Measurements from ENCODE around the gene SLC1A2. TPM values are rescaled to one million over a fixed set of nuclear protein-coding genes. Genes with fewer than 3 reads are reported as not detected.

The SLC1A2 gene
- 2.8 and 5.7 TPM in 2 replicates for total RNA-seq (2012; rRNA removed)

DNA sequence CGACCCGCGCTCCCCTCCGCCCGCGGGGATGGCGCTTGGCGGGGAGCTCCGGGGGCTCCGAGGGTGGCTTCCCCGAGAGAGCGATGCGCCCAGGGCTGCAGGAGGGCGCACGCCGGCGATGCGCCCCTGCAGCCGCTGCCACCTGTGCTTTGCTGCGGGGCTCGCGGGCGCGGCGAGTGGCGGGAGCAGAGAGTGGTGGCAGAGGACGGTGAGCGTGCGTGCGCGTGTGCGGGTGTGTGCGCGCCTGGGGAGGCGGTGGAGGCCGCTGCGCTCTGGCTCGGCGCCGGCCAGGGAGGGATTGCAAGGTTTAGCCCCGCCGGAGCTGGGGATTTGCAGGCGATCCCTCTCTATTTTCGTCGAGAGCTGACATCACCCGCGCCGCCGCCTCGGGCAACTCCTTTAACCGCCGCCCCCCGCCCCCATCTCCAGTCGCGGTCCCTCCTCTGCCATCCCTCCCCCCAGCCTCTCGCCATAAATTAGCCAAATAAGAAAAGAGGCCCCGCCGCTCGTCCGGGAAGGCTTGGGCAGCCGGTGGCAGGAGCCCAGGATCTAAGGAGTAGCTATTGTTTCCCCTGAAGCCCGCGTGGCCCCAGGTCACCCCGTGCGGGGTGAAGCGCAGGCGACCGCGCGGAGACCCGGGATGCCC is at the start of gene SLC1A2:
SLC1A2 (minus strand) TSS at position 375 of the 646 bp plus-strand sequence. CDS start 592 bp downstream, outside the sequence.
- H3K4me3 ChIP-seq (ENCODE audit: low read length): peak within 1 kb of the TSS; percentile 68
- H3K4me2 ChIP-seq (ENCODE audit: low read length): peak within 1 kb of the TSS; percentile 86
- H3K36me3 ChIP-seq (ENCODE audit: insufficient read depth, low read length): no peaks in the 10 kb centered on the region
- no peak within 1 kb of the TSS for H3K9ac ChIP-seq (ENCODE audit: low read depth, low read length)
- H3K27me3 ChIP-seq (ENCODE audit: control insufficient read depth, insufficient read depth, low read length): peaks cover 97% of the 10 kb centered on the region
- no peaks in the 10 kb centered on the region for H3K9me3 ChIP-seq (replicated peaks; ENCODE audit: low read length)
- H3K4me1 ChIP-seq (ENCODE audit: control insufficient read depth, insufficient read depth, low read length): peaks cover 20% of the 10 kb centered on the region

DNA sequence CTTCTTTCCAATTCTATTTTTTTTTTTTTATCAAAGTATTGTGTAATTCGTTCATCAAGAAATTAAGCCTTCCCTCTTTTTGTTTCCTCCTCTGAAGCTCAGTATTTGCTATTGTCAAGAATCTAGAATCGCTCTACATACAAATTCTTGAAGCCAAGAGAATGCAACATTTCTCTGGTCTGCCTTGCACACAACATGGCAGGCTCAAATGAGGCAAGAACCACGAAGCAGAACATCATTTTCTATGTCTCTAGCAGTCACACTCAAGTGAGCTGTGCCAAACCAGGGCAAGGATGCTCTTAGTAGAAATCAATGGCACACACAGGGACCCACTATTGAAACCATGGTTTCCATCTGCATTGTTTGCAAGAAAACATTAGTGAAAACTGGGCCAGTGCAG is 46.7 kb upstream of the SLC1A2 start:
- Histone ChIP-seq H3K4me3 (ENCODE audit: low read length) (no peak overlapping the region), H3K9me3 (replicated peaks; ENCODE audit: low read length) (no peaks in the 10 kb centered on the region), H3K36me3 (ENCODE audit: insufficient read depth, low read length) (no peaks in the 10 kb centered on the region), H3K4me2 (ENCODE audit: low read length) (no peak overlapping the region), H3K4me1 (ENCODE audit: control insufficient read depth, insufficient read depth, low read length) (peaks cover 23% of the 10 kb centered on the region), H3K9ac (ENCODE audit: low read depth, low read length) (no peak overlapping the region), H3K27me3 (ENCODE audit: control insufficient read depth, insufficient read depth, low read length) (peaks cover 3% of the 10 kb centered on the region)

- peaks cover 3% of the 10 kb centered on the region for H3K27me3 ChIP-seq (ENCODE audit: control insufficient read depth, insufficient read depth, low read length)
- H3K9me3 ChIP-seq (replicated peaks; ENCODE audit: low read length): no peaks in the 10 kb centered on the region
- peaks cover 23% of the 10 kb centered on the region for H3K4me1 ChIP-seq (ENCODE audit: control insufficient read depth, insufficient read depth, low read length)
- H3K36me3 ChIP-seq (ENCODE audit: insufficient read depth, low read length): no peaks in the 10 kb centered on the region
- no peak overlapping the region for H3K4me3 ChIP-seq (ENCODE audit: low read length)
- no peak overlapping the region for H3K4me2 ChIP-seq (ENCODE audit: low read length)
- no peak overlapping the region for H3K9ac ChIP-seq (ENCODE audit: low read depth, low read length)
Observed at GRCh38 chr11:35464308-35464707, 45.0 kb upstream of the SLC1A2 start.

DNA sequence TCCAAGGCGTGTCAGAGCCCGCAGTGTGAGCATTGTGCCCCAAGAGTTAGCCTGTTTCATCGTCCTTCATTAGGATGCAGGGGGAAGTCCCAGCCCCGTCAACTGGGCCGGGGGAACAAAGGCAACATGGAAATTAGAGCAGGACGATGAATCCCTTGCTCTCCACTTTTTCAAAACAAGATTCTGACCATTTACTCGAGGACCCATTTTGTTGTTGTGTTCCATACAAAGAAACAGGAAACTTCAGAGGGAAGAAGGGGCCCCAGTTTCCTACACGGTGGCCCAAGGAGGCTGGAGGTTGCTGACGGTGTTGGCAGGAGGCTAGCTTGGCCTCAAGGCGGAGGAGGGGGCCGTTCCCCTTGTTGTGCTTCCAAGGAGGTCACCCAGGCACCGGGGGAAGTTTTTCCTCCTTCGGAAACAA is 44.0 kb upstream of the SLC1A2 start:
- Histone ChIP-seq H3K9ac (ENCODE audit: low read depth, low read length) (no peak overlapping the region), H3K4me1 (ENCODE audit: control insufficient read depth, insufficient read depth, low read length) (peaks cover 23% of the 10 kb centered on the region), H3K9me3 (replicated peaks; ENCODE audit: low read length) (no peaks in the 10 kb centered on the region), H3K4me2 (ENCODE audit: low read length) (no peak overlapping the region), H3K36me3 (ENCODE audit: insufficient read depth, low read length) (no peaks in the 10 kb centered on the region), H3K4me3 (ENCODE audit: low read length) (no peak overlapping the region), H3K27me3 (ENCODE audit: control insufficient read depth, insufficient read depth, low read length) (peaks cover 9% of the 10 kb centered on the region)

GRCh38 chr11:35461917-35462538 is 42.7 kb upstream of the SLC1A2 start:
- Histone ChIP-seq H3K4me1 (ENCODE audit: control insufficient read depth, insufficient read depth, low read length) (peaks cover 18% of the 10 kb centered on the region), H3K9ac (ENCODE audit: low read depth, low read length) (no peak overlapping the region), H3K36me3 (ENCODE audit: insufficient read depth, low read length) (no peaks in the 10 kb centered on the region), H3K4me3 (ENCODE audit: low read length) (no peak overlapping the region), H3K4me2 (ENCODE audit: low read length) (no peak overlapping the region), H3K9me3 (replicated peaks; ENCODE audit: low read length) (no peaks in the 10 kb centered on the region), H3K27me3 (ENCODE audit: control insufficient read depth, insufficient read depth, low read length) (peaks cover 22% of the 10 kb centered on the region)

- Histone ChIP-seq H3K4me1 (ENCODE audit: control insufficient read depth, insufficient read depth, low read length) (peaks cover under 1% of the 10 kb centered on the region), H3K9ac (ENCODE audit: low read depth, low read length) (no peak overlapping the region), H3K4me2 (ENCODE audit: low read length) (no peak overlapping the region), H3K36me3 (ENCODE audit: insufficient read depth, low read length) (no peaks in the 10 kb centered on the region), H3K27me3 (ENCODE audit: control insufficient read depth, insufficient read depth, low read length) (peaks cover 34% of the 10 kb centered on the region), H3K9me3 (replicated peaks; ENCODE audit: low read length) (no peaks in the 10 kb centered on the region), H3K4me3 (ENCODE audit: low read length) (no peak overlapping the region)
Observed at GRCh38 chr11:35459489-35459888, 40.1 kb upstream of the SLC1A2 start.

DNA sequence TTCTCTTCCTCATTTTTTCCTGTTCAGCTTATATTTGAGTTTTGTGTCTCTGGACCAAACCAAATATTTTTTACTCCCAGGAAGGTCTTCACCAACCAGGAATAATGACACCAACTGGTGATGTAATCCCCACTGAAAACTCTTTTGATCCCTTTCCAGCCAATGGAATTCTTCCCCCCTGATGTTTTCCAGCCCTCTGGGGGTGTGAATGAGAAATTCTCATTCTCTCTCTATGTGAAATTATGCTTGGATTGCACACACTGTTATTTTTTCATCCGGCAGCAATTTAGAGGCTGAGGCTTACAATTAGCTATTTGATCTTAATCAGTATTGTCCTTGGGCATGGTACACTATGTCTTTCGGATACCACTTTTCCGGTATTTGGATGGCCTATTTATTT is 39.5 kb upstream of the SLC1A2 start:
- no peaks in the 10 kb centered on the region for H3K36me3 ChIP-seq (ENCODE audit: insufficient read depth, low read length)
- no peak overlapping the region for H3K4me2 ChIP-seq (ENCODE audit: low read length)
- no peak overlapping the region for H3K9ac ChIP-seq (ENCODE audit: low read depth, low read length)
- no peaks in the 10 kb centered on the region for H3K9me3 ChIP-seq (replicated peaks; ENCODE audit: low read length)
- H3K27me3 ChIP-seq (ENCODE audit: control insufficient read depth, insufficient read depth, low read length): peaks cover 38% of the 10 kb centered on the region
- no peaks in the 10 kb centered on the region for H3K4me1 ChIP-seq (ENCODE audit: control insufficient read depth, insufficient read depth, low read length)
- no peak overlapping the region for H3K4me3 ChIP-seq (ENCODE audit: low read length)

- Histone ChIP-seq H3K4me3 (ENCODE audit: low read length) (no peak overlapping the region), H3K27me3 (ENCODE audit: control insufficient read depth, insufficient read depth, low read length) (peaks cover 41% of the 10 kb centered on the region), H3K9me3 (replicated peaks; ENCODE audit: low read length) (no peaks in the 10 kb centered on the region), H3K4me1 (ENCODE audit: control insufficient read depth, insufficient read depth, low read length) (no peaks in the 10 kb centered on the region), H3K36me3 (ENCODE audit: insufficient read depth, low read length) (no peaks in the 10 kb centered on the region), H3K9ac (ENCODE audit: low read depth, low read length) (no peak overlapping the region), H3K4me2 (ENCODE audit: low read length) (no peak overlapping the region)
Observed at GRCh38 chr11:35454362-35454761, 35.0 kb upstream of the SLC1A2 start.

GRCh38 chr11:35436581-35437250 is 17.4 kb upstream of the SLC1A2 start:
- peaks cover 81% of the 10 kb centered on the region for H3K27me3 ChIP-seq (ENCODE audit: control insufficient read depth, insufficient read depth, low read length)
- H3K4me2 ChIP-seq (ENCODE audit: low read length): no peak overlapping the region
- H3K4me3 ChIP-seq (ENCODE audit: low read length): no peak overlapping the region
- no peaks in the 10 kb centered on the region for H3K36me3 ChIP-seq (ENCODE audit: insufficient read depth, low read length)
- H3K4me1 ChIP-seq (ENCODE audit: control insufficient read depth, insufficient read depth, low read length): no peaks in the 10 kb centered on the region
- no peak overlapping the region for H3K9ac ChIP-seq (ENCODE audit: low read depth, low read length)
- no peaks in the 10 kb centered on the region for H3K9me3 ChIP-seq (replicated peaks; ENCODE audit: low read length)

DNA sequence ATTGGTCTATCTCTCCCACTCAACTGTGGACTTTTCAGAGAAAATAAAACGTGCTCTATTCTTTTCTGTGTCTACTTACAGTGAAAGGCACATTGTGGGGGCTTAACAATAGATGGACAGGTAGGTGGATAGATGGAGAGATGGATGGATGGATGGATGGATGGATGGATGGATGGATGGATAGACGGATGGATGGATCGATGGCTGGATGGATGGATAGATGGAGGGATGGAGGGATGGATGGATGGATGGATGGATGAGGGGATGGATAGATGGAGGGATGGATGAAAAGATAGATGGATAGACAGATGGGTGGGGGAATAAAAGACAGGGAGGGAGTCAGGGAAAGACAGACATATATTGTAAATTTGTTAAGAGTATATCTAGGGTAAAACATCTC is 14.2 kb upstream of the SLC1A2 start:
- Histone ChIP-seq H3K4me2 (ENCODE audit: low read length) (no peak overlapping the region), H3K27me3 (ENCODE audit: control insufficient read depth, insufficient read depth, low read length) (peaks cover 77% of the 10 kb centered on the region), H3K4me1 (ENCODE audit: control insufficient read depth, insufficient read depth, low read length) (no peaks in the 10 kb centered on the region), H3K4me3 (ENCODE audit: low read length) (no peak overlapping the region), H3K36me3 (ENCODE audit: insufficient read depth, low read length) (no peaks in the 10 kb centered on the region), H3K9me3 (replicated peaks; ENCODE audit: low read length) (no peaks in the 10 kb centered on the region), H3K9ac (ENCODE audit: low read depth, low read length) (no peak overlapping the region)

- no peak overlapping the region for H3K9ac ChIP-seq (ENCODE audit: low read depth, low read length)
- peaks cover 72% of the 10 kb centered on the region for H3K27me3 ChIP-seq (ENCODE audit: control insufficient read depth, insufficient read depth, low read length)
- H3K4me2 ChIP-seq (ENCODE audit: low read length): no peak overlapping the region
- H3K4me3 ChIP-seq (ENCODE audit: low read length): no peak overlapping the region
- H3K9me3 ChIP-seq (replicated peaks; ENCODE audit: low read length): no peaks in the 10 kb centered on the region
- no peaks in the 10 kb centered on the region for H3K36me3 ChIP-seq (ENCODE audit: insufficient read depth, low read length)
- H3K4me1 ChIP-seq (ENCODE audit: control insufficient read depth, insufficient read depth, low read length): peaks cover 2% of the 10 kb centered on the region
Observed at GRCh38 chr11:35432464-35432863, 13.1 kb upstream of the SLC1A2 start.
